CD14-positive monocyte (primary cell): ENCODE results near the gene TOX4. TPM values are rescaled to one million over a fixed set of nuclear protein-coding genes. Genes with fewer than 3 reads are reported as not detected.

ENCODE experiments used
- DNase-seq, 3 donors: peaks; one replicate each; pipeline ENCODE4 v3.0.0-alpha.2; 2011 to 2022
- H2AFZ ChIP-seq: 2 replicates; pipeline ENCODE4 v1.6.0; 2012; ENCODE audit warnings: mild to moderate bottlenecking, low read depth, low read length, inconsistent platforms; ENCODE audit not compliant: insufficient read depth, poor library complexity, severe bottlenecking
- H3K27ac ChIP-seq, 2 donors: 1 replicate in 1 of 2; 2 replicates in 1 of 2; pipeline ENCODE4 v1.5.1; 2012 to 2013; ENCODE audit warnings: low read length in 2 of 2, control low read depth in 1 of 2, inconsistent platforms in 1 of 2, low read depth in 1 of 2, mild to moderate bottlenecking in 1 of 2
- H3K27me3 ChIP-seq, 2 donors: one replicate each; pipeline versions ENCODE4 v1.6.0 to v1.6.1; 2011 to 2013; ENCODE audit warnings: low read length in 2 of 2; ENCODE audit not compliant: control insufficient read depth in 2 of 2, insufficient read depth in 2 of 2
- H3K36me3 ChIP-seq, 2 donors: replicated peaks in 1 of 2; 1 replicate in 1 of 2; 2 replicates in 1 of 2; pipeline versions ENCODE4 v1.5.1 to v1.6.1; 2012 to 2013; ENCODE audit warnings: low read length in 2 of 2, control low read depth in 1 of 2, inconsistent platforms in 1 of 2, mild to moderate bottlenecking in 1 of 2; ENCODE audit not compliant: insufficient read depth in 2 of 2, control insufficient read depth in 1 of 2
- H3K4me1 ChIP-seq, 2 donors: 1 replicate in 1 of 2; 2 replicates in 1 of 2; pipeline versions ENCODE4 v1.5.1 to v1.6.1; 2012 to 2013; ENCODE audit warnings: low read length in 2 of 2, control low read depth in 1 of 2, inconsistent platforms in 1 of 2, mild to moderate bottlenecking in 1 of 2, moderate library complexity in 1 of 2; ENCODE audit not compliant: insufficient read depth in 2 of 2, control insufficient read depth in 1 of 2
- H3K4me2 ChIP-seq: replicated peaks from 2 replicates; pipeline ENCODE3; 2012; ENCODE audit warnings: low read length, moderate library complexity, mild to moderate bottlenecking; ENCODE audit not compliant: poor library complexity, severe bottlenecking; ENCODE audit errors: extremely low read depth
- H3K4me3 ChIP-seq, 3 experiments: fragments of 200-600 bp in 1 of 3; sonication (generic) in 1 of 3; replicated peaks in 1 of 3; 1 replicate in 2 of 3; 2 replicates in 1 of 3; pipeline ENCODE4 v1.5.1; 2011 to 2013; ENCODE audit warnings: low read length in 3 of 3, mild to moderate bottlenecking in 3 of 3, control low read depth in 2 of 3, low read depth in 2 of 3, inconsistent platforms in 1 of 3, moderate library complexity in 1 of 3
- H3K79me2 ChIP-seq: 2 replicates; pipeline ENCODE4 v1.6.0; 2012; ENCODE audit warnings: mild to moderate bottlenecking, control low read depth, inconsistent platforms, low read length, moderate library complexity; ENCODE audit not compliant: insufficient read depth
- H3K9ac ChIP-seq: 2 replicates; pipeline ENCODE4 v1.6.0; 2017; ENCODE audit warnings: low read length, mild to moderate bottlenecking; ENCODE audit not compliant: insufficient read depth, poor library complexity, severe bottlenecking
- H3K9me3 ChIP-seq, 2 donors: replicated peaks in 1 of 2; 1 replicate in 1 of 2; 2 replicates in 1 of 2; pipeline versions ENCODE4 v1.5.1 to v1.6.1; 2012 to 2013; ENCODE audit warnings: low read length in 2 of 2, control low read depth in 1 of 2; ENCODE audit not compliant: control insufficient read depth in 1 of 2, insufficient read depth in 1 of 2
- H4K20me1 ChIP-seq: 2 replicates; pipeline ENCODE4 v1.6.0; 2012; ENCODE audit warnings: mild to moderate bottlenecking, low read length, control low read depth, moderate library complexity; ENCODE audit not compliant: insufficient read depth
- H3K27ac Mint-ChIP-seq, 7 donors: one replicate each; pipeline ENCODE4 v1.8.0; 2020; ENCODE audit warnings: mild to moderate bottlenecking in 7 of 7, mixed read lengths in 7 of 7, moderate library complexity in 6 of 7, inconsistent platforms in 2 of 7
- H3K27me3 Mint-ChIP-seq, 3 donors: one replicate each; pipeline ENCODE4 v1.8.0; 2021 to 2022; ENCODE audit warnings: low read depth in 3 of 3, mild to moderate bottlenecking in 3 of 3, mixed read lengths in 3 of 3, moderate library complexity in 3 of 3, inconsistent platforms in 1 of 3
- H3K36me3 Mint-ChIP-seq, 2 donors: one replicate each; pipeline ENCODE4 v1.8.0; 2020; ENCODE audit warnings: mixed read lengths in 2 of 2, inconsistent platforms in 1 of 2, mild to moderate bottlenecking in 1 of 2
- H3K4me1 Mint-ChIP-seq: one replicate; pipeline ENCODE4 v1.8.0; 2020; ENCODE audit warnings: mild to moderate bottlenecking, mixed read lengths
- H3K4me3 Mint-ChIP-seq, 2 donors: one replicate each; pipeline ENCODE4 v1.8.0; 2020; ENCODE audit warnings: mild to moderate bottlenecking in 2 of 2, mixed read lengths in 2 of 2, moderate library complexity in 1 of 2
- H3K9me3 Mint-ChIP-seq, 7 donors: one replicate each; pipeline ENCODE4 v1.8.0; 2020 to 2022; ENCODE audit warnings: mixed read lengths in 7 of 7, mild to moderate bottlenecking in 6 of 7, moderate library complexity in 6 of 7, inconsistent platforms in 2 of 7
- CTCF ChIP-seq: fragments of 200-600 bp; IDR thresholded peaks from one replicate; pipeline ENCODE4 v1.8.0; 2022; ENCODE audit warnings: antibody characterized with exemption, mild to moderate bottlenecking
- WGBS: methylation state at CpG from one replicate; pipeline ENCODE4 v1.1.5; 2013; ENCODE audit warnings: missing lambda C conversion rate; ENCODE audit not compliant: insufficient coverage; 5-methylcytosine and 5-hydroxymethylcytosine counted together
- intact Hi-C, 2 donors: fragments of 100-400 bp; cut with micrococcal nuclease; formaldehyde crosslinking; loops; one replicate each; pipeline versions ENCODE4 v1.15.0 to v1.15.1; 2023
- polyA plus RNA-seq, 3 donors: library from polyadenylated mRNA; depleted of rRNA in 1 of 3; unstranded in 2 of 3; stranded (reverse) in 1 of 3; fragments of 300-500 nt in 2 of 3; fragments of >200 nt in 1 of 3; fragmentation: Illumina TruSeq in 2 of 3; gene quantifications; 1 replicate in 2 of 3; 2 replicates in 1 of 3; pipeline ENCODE4 v1.2.3, GENCODE V29; 2012 to 2021

The TOX4 gene
- polyA plus RNA-seq, 3 donors, result 28.3 to 73.1 (median 68.5) TPM

- peaks cover 0 to 7% (median 0%) of the 10 kb centered on the region in 7 donors for H3K9me3 Mint-ChIP-seq
- Histone ChIP-seq H3K4me1 (no peaks in the 10 kb centered on the region), H3K36me3 (no peaks in the 10 kb centered on the region), H3K4me3 (no peak overlapping the region), H3K9me3 (peaks cover 0 to 18% of the 10 kb centered on the region in 2 donors), H2AFZ (no peak overlapping the region), H3K27ac (no peak overlapping the region), H4K20me1 (no peaks in the 10 kb centered on the region), H3K4me2 (no peak overlapping the region), H3K27me3 (peaks cover 60 to 61% of the 10 kb centered on the region in 2 donors), H3K9ac (no peak overlapping the region), H3K79me2 (no peaks in the 10 kb centered on the region)
- intact Hi-C loops, result no loop called here
- DNase-seq, result no peak
- peaks cover 14% of the 10 kb centered on the region for H3K4me1 Mint-ChIP-seq
- WGBS, result 80% methylated on average over 2 of the region's 4 CpGs
- peak overlapping the region in 1 of 2 donors; percentile 53 for H3K4me3 Mint-ChIP-seq
- H3K27me3 Mint-ChIP-seq, result peaks cover 41 to 68% (median 45%) of the 10 kb centered on the region in 3 donors
- no peak for TF ChIP-seq CTCF
- no peak overlapping the region for H3K27ac Mint-ChIP-seq
- H3K36me3 Mint-ChIP-seq, result no peaks in the 10 kb centered on the region
These were observed 57.6 kb downstream of the TOX4 start for GRCh38 chr14:21534576-21534975.

GRCh38 chr14:21535545-21536417, 58.8 kb downstream of the TOX4 start:
- Histone ChIP-seq H3K4me2 (no peak overlapping the region), H3K9ac (no peak overlapping the region), H3K4me3 (no peak overlapping the region), H3K27me3 (peaks cover 63 to 64% of the 10 kb centered on the region in 2 donors), H4K20me1 (no peaks in the 10 kb centered on the region), H3K79me2 (no peaks in the 10 kb centered on the region), H3K4me1 (no peaks in the 10 kb centered on the region), H3K27ac (no peak overlapping the region), H3K9me3 (peaks cover 0 to 18% of the 10 kb centered on the region in 2 donors), H3K36me3 (no peaks in the 10 kb centered on the region), H2AFZ (no peak overlapping the region)
- H3K27ac Mint-ChIP-seq, result no peak overlapping the region
- peaks cover 14% of the 10 kb centered on the region for H3K4me1 Mint-ChIP-seq
- H3K4me3 Mint-ChIP-seq, result peak overlapping the region in 1 of 2 donors; percentile 65
- no peak for TF ChIP-seq CTCF
- H3K36me3 Mint-ChIP-seq, result no peaks in the 10 kb centered on the region
- no peak for DNase-seq
- WGBS, result 83% methylated on average over 2 of the region's 6 CpGs
- intact Hi-C loops, result no loop called here
- H3K9me3 Mint-ChIP-seq, result peaks cover 0 to 7% (median 0%) of the 10 kb centered on the region in 7 donors
- H3K27me3 Mint-ChIP-seq, result peaks cover 40 to 63% (median 45%) of the 10 kb centered on the region in 3 donors
